GM18909 (cell line): ENCODE measurements around the gene KCNC1.

Source experiments
- ATAC-seq: cut with Tn5 transposase; IDR thresholded peaks from one replicate; pipeline ENCODE4 v1.9.1; 2021; ENCODE audit warnings: mild to moderate bottlenecking; ENCODE audit not compliant: unreplicated experiment, poor library complexity

Gene KCNC1

DNA sequence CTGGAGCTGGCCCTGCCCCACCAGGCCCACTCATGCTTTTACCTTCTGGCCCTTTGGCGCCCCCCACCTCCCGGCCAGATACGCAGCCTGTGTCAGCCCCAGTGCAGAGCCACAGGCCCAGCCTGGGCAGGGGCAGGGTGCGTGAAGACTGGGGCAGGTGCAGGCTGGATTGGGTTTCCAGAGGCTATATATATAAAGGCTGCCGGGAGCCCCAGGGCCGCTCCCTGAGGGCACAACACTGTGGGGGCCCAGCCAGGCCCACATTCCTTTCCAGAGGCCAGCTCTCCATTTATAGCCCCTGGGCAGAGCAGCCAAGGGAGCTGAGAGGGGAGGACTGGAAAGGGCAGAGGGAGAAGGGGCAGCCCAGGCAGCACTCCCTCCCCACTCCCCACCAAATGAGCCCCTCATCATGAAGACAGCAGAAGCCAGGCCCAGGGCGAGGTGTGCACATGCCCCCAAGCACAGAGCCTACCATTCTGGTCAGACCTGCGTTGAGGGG is 20.2 kb upstream of the KCNC1 start:
- ATAC-seq: no peak

GRCh38 chr11:17714870-17715269 is 19.7 kb upstream of the KCNC1 start:
- ATAC-seq: no peak

- ATAC-seq: no peak
These were observed 17.8 kb upstream of the KCNC1 start for GRCh38 chr11:17716807-17717206.

- ATAC-seq: no peak
These were observed 16.6 kb upstream of the KCNC1 start for GRCh38 chr11:17718015-17718414.

GRCh38 chr11:17718510-17718962 is 16.0 kb upstream of the KCNC1 start:
- ATAC-seq: no peak

DNA sequence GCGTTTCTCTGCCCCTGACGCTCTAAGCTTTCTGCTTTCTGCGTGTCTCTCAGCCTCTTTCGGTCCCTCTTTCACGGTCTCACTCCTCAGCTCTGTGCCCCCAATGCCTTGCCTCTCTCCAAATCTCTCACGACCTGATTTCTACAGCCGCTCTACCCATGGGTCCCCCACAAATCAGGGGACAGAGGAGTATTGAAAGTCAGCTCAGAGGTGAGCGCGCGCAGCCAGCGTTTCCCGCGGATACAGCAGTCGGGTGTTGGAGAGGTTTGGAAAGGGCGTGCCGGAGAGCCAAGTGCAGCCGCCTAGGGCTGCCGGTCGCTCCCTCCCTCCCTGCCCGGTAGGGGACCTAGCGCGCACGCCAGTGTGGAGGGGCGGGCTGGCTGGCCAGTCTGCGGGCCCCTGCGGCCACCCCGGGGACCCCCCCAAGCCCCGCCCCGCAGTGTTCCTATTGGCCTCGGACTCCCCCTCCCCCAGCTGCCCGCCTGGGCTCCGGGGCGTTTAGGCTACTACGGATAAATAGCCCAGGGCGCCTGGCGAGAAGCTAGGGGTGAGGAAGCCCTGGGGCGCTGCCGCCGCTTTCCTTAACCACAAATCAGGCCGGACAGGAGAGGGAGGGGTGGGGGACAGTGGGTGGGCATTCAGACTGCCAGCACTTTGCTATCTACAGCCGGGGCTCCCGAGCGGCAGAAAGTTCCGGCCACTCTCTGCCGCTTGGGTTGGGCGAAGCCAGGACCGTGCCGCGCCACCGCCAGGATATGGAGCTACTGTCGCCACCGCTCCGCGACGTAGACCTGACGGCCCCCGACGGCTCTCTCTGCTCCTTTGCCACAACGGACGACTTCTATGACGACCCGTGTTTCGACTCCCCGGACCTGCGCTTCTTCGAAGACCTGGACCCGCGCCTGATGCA is 15.3 kb upstream of the KCNC1 start, which contains the start of gene MYOD1:
Gene MYOD1, plus strand, starts transcription at position 544 of the 910 bp plus-strand sequence. Its CDS starts 212 bp downstream, at position 756.
- ATAC-seq: no peak

DNA sequence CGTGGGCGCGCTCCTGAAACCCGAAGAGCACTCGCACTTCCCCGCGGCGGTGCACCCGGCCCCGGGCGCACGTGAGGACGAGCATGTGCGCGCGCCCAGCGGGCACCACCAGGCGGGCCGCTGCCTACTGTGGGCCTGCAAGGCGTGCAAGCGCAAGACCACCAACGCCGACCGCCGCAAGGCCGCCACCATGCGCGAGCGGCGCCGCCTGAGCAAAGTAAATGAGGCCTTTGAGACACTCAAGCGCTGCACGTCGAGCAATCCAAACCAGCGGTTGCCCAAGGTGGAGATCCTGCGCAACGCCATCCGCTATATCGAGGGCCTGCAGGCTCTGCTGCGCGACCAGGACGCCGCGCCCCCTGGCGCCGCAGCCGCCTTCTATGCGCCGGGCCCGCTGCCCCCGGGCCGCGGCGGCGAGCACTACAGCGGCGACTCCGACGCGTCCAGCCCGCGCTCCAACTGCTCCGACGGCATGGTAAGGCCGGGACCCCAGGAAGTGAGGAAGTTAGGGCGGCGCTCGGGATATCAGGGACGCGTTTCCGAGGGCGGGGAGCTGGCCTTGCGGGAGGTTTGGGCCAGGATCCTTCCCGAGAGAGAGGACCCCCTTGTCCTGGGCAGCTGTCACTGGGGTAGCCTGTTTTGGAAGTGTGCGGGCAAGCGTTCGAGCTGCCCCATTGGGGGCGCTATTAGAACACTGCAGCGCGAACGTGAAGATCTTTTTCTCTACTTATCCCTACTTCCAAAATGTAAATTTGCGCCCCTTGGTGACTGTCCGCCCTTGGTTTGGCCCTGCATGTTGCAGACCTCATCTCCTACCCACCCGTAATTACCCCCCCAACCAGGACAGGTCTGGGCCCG is 14.4 kb upstream of the KCNC1 start:
- no peak for ATAC-seq

GRCh38 chr11:17720796-17721171 is 13.8 kb upstream of the KCNC1 start:
- ATAC-seq: no peak

GRCh38 chr11:17721242-17721999 is 13.2 kb upstream of the KCNC1 start:
- no peak for ATAC-seq

DNA sequence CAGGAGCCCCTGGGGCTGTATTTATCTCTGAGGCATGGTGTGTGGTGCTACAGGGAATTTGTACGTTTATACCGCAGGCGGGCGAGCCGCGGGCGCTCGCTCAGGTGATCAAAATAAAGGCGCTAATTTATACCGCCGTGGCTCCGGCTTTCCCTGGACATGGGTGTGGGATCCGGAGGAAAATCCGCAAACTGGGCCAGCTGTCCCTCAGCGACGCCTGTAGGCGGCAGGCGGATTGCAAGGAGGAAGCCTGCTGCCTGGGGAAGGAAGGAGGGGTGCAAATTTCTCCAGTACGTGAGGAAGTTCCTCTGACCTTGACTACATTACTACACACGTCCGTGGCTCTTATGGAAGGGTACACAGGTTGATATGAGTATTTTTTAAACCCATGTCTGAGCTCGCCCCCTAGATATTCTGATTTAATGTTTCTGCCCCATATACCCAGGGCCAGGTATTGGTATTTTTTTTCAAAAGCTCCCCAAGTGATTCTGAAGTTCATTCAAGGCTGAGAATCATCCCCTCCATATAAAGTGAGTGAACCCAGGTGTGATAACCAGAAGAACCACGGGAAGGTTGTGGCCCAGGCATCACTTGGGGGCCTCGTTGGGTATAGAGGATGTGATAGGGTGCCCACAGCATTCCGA is 12.5 kb upstream of the KCNC1 start:
- no peak for ATAC-seq

DNA sequence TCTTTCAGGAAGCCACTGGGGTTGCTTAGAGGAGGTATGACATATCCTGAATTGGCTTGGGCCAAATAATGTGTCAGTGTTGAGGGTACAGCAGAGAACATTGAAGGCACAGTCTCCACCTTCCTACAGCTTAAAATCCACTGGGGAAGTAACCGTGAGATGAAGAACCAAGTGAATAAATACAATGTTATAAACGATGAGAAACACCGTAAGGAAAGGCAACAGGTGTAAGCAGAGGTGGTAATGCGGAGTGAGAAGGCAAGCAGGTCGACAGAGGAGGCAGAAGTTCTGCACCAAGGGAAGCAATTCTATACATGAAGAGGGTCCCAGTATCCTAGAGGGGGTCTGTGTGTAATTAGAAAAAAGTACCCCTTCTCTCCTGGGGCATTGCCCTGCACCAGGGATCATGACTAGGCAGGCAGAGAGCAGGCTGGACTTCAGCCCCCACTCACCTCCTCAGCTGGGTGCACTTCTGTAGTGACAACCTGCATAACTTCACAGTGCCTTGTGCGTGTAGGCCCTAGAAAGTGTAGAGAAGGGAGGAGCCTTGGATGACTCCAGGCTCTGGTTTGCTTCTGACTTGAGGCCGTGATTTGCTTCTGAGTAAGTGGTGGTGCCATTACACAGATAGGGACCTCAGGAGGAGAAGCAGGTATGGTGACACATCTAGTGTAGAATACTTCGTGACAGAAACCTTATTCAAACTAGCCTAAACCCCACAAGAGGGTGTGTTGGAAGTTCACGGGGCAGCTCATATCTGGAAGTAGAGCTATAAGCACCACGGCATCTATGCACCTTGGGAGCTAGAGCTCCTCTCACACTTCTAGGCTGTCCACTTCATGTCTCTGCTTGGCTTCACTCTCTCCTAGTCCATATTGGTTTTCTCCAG is 10.3 kb upstream of the KCNC1 start:
- no peak for ATAC-seq

GRCh38 chr11:17725174-17725573 is 9.4 kb upstream of the KCNC1 start:
- no peak for ATAC-seq

DNA sequence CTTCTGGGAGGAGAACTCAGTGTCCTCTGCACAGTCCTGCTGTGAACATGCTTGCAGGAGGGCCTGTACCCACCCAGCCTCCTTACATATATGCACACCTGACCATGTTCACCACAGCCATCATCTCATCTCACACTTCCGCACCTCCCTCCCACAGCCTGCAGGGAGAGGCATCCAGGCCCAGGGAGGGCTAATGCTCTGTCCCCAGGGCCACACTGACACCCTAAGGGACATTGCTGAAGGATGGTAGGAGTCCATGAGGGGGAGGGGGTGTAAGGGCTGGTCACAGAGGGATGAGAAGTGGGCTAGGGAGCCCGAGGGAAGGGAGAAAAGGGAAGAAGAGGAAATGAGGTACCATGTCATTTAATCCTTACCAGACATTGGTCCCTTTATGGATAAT is 4.4 kb upstream of the KCNC1 start:
- ATAC-seq: no peak

- peak; percentile 83 for ATAC-seq
These were observed 3.7 kb upstream of the KCNC1 start for GRCh38 chr11:17730608-17731462.

DNA sequence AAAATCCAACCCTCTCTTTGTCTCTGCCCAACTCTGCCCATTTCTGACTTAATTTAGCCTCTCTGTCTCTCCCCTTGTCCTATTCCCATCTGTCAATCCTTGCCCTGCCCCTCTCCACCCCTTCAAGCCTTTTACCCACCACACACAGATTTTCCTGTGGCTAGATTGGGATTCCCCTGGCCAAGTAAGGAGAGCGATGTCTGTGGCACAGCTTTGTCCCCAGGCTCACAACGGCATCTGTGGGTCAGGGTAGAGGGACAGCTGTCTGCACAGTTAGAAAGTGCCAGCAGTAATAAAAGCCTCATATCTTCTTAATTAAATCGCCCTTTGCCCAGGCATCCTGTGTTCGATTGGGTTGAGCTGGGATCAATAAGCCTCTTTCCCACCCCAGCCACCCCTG is 1.3 kb upstream of the KCNC1 start:
- ATAC-seq: no peak

GRCh38 chr11:17734986-17735817 is 621 bp downstream of the KCNC1 start:
- ATAC-seq: no peak
